ENCODE results near the gene OTUD6A.
"Not testable (repeated sequence)": the region's sequence is repeated elsewhere in the genome, so short reads cannot be mapped to it uniquely, and the experiment has no call there.

The OTUD6A gene

DNA sequence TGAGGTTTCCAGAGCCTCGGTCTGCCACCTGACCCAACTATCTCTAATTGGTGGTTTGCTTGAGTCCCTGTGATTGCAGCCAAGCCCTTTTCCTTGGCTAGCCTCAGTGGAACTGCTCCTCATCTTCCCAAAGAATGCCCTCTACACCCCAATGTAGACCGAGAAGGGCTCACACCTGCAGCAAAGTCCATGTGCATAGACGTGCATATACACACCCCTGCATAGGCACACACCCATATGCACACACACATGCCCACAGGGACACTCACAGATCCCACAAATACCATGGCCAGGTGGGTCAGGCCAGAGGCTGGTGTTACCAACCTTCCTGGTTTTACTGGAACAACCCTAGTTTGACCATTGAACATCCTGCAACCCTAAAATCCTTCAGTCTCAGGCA lies 12.9 kb upstream of the OTUD6A start:
- DNase-seq: no peak

GRCh38 chrX:70049925-70050324 lies 12.3 kb upstream of the OTUD6A start, which contains the start of gene AWAT2:
TSS of gene AWAT2 (minus strand) at chrX:70049938. CDS start at chrX:70049932, 6 bp downstream.
- DNase-seq: no peak

- no peak for DNase-seq
Observed at GRCh38 chrX:70052895-70053615, 9.2 kb upstream of the OTUD6A start.

- no peak for DNase-seq
Observed at GRCh38 chrX:70054391-70054790, 7.9 kb upstream of the OTUD6A start.

- DNase-seq: no peak
Observed at GRCh38 chrX:70062961-70063550, 799 bp downstream of the OTUD6A start.

DNA sequence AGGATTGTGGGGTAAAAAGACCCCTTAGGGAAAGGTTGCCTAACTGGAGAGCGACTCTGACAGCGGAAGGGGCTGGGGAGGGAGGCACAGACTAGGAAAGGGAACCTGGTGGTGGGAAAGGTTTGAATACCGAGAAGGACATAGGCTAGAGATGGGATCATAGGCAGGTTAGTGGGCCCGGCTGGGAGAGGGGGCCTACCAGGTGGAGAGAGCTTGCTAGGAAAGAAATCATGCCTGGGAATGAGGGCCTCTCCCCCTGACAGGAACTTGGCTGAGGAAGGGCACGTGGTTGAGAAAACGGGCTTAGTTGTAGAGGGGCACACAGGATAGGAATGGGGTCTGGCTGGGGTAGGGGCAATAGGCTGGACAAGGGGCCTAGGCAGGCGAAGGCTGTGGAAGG lies 4.4 kb downstream of the OTUD6A start:
- no peak for DNase-seq

DNA sequence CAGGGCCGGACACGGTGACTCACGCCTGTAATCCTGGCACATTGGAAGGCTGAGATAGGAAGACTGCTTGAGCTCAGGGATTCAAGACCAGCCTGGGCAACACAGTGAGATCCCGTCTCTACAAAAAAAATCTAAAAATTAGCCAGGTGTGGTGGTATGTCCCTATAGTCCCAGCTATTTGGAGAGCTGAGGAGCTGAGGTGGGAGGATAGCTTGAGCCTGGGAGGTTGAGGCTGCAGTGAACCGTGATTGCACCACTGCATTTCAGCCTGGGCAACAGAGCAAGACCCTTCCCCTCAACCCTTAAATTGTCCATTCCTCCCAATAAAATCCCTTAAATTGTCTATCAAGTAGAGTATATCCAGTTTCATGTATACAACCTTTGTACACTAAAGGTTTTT lies 17.0 kb downstream of the OTUD6A start:
- DNase-seq: no peak

DNA sequence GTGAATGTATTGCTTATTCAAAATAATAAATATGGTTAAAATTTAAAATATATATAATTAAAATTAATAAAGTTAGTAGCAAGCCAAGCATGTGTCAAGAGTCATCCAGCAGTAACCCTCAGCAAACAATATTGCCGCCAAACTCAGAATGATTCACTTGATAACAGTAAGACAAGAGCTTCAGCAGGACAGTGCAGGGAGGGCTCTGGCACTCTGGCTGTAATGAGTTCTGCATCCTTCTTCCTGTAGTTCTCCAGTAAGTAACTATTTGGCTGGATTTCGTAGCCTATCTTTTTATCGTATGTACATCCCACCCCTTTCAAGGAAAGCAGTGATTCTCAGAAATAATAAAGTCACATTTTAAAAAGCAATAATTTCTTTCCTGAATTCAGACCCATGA lies 17.6 kb downstream of the OTUD6A start:
- no peak for DNase-seq

DNA sequence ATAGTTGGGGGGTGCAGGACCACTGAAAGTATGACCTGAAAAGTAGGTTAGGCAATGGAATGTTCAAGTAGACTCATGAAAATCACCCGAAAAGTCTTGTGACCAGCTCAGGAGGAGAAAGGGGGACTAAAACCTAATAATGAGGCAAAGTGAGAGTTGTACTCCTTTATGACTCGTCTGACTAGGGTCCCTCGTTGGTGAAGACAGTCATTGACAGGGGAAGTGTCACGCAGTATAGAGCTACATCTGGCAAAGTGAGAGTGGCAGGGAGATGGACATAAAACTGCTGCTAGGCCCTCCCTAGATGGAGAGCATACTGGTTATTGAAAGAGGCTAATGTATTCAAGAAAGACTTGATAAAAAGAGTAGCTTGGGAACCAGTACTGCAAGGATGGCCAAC lies 20.5 kb downstream of the OTUD6A start:
- no peak for DNase-seq

GRCh38 chrX:70084592-70085240 lies 22.5 kb downstream of the OTUD6A start:
- no peak for DNase-seq

DNA sequence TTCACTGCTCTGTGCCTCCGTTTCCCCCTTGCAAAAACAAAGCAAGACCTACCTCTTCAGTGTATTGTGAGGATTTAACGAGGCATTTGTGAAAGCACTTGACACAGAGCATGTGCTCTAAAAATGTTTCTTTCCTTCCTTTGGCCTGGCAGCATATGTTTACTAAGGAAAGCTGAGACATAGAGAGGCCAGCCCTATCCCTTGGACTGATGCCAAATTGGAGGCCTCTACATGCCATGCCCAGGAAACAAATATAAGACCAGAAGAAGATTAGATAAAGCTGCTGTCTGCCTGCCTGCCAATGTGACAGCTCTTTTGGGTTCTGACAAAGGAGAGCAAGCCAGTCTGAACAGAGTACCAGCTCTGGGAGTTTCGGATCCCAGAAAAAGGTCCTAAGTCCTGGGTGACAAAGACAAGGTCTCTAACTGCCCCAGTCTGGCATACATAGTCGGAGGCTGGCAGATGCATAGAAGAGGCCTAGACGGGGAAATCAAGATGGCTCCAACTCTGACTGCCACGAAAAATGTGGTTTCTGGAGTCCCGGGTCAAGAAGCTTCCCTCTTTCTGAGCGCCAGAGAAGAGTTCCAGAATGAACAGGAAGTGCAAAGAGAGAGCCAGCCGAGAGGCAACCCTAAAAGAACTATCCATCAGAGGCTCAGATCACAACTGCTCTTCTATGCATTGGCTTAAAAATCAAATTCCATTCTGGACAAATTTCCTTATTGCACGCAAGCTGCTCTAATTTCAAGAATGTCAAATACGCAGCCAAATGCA lies 25.8 kb downstream of the OTUD6A start:
- DNase-seq: peak in 1 of 2 experiments; percentile 5

DNA sequence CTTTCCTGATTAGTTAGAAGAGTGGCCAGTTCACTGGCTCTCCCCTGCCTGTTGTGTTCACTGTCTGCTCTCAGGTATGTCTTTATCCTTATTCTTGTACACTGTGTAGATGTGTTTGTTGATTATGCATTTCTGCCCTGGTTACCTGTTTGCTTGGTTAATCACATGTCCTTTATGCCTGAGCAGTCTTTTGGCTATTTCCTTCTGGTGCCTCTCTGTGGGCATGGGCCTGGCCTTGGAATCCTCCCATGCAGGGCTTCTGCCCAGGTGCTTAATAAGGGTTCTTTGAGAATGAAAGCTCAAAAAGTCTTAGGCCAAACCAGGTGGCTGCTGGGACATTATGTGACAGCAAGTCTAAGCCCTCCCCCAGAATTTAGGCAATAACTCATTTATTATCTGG lies 26.5 kb downstream of the OTUD6A start:
- no peak for DNase-seq

GRCh38 chrX:70089604-70090297 lies 27.5 kb downstream of the OTUD6A start:
- DNase-seq: no peak

DNA sequence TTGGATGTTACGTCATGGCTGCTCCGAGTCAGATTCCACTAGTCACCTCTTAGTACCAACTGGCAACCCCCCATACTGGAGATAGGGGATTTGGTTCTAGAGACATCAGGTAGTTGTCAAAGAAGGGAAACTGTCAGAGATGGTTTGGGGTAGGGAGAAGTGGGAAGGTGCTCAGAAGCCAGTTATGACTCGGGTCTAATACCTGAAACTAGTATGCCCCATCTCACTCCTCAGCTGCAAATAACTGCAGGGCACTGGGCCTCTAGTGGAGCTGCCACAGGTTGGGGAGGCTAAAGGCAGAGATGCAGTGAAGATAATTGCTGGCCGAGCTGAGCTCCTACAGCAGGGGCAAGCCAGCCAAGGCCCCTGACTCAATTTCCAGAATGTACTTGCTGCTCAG lies 30.0 kb downstream of the OTUD6A start:
- no peak for DNase-seq

DNA sequence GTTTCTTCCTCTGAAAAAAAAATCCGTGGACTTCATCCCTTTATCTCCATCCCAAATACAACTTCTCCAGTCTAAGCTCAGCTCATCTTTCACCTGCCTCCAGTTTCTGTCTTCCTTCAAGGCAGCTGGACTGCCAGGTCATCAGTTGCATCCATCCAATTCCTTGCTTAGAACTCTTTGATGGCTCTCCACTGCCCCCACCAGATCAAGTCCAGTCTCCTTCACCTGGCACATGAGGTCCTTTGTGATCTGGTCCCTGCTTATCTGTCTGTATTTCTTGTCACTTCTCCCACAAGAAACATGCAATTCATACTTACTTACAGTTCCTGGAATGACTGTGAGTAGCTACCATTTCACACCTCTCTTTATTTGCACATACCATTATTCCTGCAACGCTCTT lies 33.8 kb downstream of the OTUD6A start:
- peak in 1 of 2 experiments; percentile 1 for DNase-seq

DNA sequence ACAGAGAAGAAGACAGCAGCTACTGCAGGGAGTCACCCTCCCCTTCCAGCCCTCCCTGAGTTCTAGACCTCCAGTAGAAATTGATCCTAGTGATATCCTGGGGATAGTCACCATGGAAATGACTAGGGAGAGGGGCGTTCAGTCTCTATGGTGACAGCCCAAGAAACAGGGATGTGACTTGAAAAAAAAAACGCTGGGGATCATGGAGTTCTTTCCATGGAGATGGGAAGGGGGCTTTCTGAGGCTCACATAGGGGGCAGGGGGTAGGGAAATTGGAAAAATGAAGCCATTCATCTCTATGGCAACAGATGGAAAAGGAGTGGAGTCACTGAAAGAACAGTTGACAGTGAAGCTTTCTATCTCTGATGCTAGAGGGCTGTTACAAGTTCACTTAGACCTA lies 43.0 kb downstream of the OTUD6A start:
- no peak for DNase-seq

- DNase-seq: not testable (repeated sequence)
Observed at GRCh38 chrX:70111436-70112026, 49.3 kb downstream of the OTUD6A start.
